ENCODE results near the gene COG7.

- TF ChIP-seq CTCF (IDR thresholded peaks at IDR 0.05), result no peak
- TF ChIP-seq POLR2A (IDR thresholded peaks at IDR 0.05), result no peak
Measured at GRCh38 chr16:23499801-23500200, 46.8 kb upstream of the COG7 start.

Data from heart left ventricle (tissue), 13 donors.